ENCODE data around the gene TTC21B.
"Not testable (repeated sequence)": the region's sequence is repeated elsewhere in the genome, so short reads cannot be mapped to it uniquely, and the experiment has no call there.

Gene TTC21B

DNA sequence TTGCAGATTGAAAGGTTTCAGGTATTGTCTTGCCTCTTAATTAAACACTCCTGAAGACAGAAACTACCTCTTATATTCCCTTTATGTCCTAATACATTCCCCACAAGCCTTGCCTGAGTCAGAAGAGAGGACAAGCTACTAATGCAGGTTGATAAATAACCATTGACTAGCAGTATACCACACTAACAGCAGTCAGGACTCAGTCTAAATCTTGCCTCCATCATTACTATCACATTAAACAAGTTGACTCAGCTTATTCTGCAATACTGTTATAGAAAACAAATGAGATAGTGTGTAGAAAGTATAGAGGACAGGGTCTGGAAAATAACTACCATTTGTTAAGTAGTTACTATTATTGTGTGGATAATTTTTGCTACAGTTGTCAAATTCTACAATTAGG, 63.8 kb downstream of the TTC21B start:
- in situ Hi-C loops (cut with MboI; ENCODE audit: low sequenced_read_pairs): loop anchor here (25.0 kb wide), 1 partner anchor 502 kb away; no protein-coding TSS in a partner anchor

GRCh38 chr2:165889158-165889557, 64.4 kb downstream of the TTC21B start:
- in situ Hi-C loops (cut with MboI; ENCODE audit: low sequenced_read_pairs): loop anchor here (25.0 kb wide), 1 partner anchor 502 kb away; no protein-coding TSS in a partner anchor

GRCh38 chr2:165888171-165888570, 65.4 kb downstream of the TTC21B start:
- in situ Hi-C loops (cut with MboI; ENCODE audit: low sequenced_read_pairs): loop anchor here (25.0 kb wide), 1 partner anchor 501 kb away; no protein-coding TSS in a partner anchor

DNA sequence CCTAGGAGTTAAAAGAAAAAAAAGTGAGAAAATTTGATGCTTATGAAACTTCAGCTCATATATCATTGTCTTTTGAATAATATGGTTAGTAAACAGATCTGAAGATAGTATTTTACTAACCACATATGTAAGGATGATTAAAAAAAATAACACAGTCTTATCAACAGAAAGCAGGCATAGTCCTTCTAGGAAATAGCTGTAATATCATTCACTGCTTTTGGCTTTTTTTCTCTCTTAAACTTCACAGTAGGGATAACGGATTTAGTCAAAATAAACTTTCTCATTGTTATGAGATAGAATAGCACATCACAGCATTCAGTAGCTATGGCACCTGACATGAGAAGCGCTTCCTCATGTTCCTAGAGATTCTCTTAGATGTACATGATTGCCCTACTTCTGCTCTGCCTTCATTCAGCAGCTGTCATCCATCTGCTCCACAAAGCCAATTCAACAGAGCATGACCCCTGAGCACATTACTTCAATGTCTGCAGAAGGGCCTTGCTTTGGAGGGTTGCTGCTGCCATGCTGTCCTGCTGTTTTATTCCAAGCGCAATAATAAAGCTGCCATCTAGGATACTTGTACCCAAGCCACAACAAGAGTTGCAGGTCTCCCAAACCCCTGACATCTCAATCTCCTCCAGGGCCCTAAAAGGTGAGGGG, 67.0 kb downstream of the TTC21B start:
- in situ Hi-C loops (cut with MboI; ENCODE audit: low sequenced_read_pairs): loop anchor here (25.0 kb wide), 1 partner anchor 499 kb away; no protein-coding TSS in a partner anchor

- in situ Hi-C loops (cut with MboI; ENCODE audit: low sequenced_read_pairs): loop anchor here (25.0 kb wide), 1 partner anchor 491 kb away; no protein-coding TSS in a partner anchor
Observed at GRCh38 chr2:165877565-165878550, 75.7 kb downstream of the TTC21B start.

- in situ Hi-C loops (cut with MboI; ENCODE audit: low sequenced_read_pairs): loop anchor here (25.0 kb wide), 1 partner anchor 489 kb away; no protein-coding TSS in a partner anchor
Observed at GRCh38 chr2:165876712-165877111, 76.9 kb downstream of the TTC21B start.

DNA sequence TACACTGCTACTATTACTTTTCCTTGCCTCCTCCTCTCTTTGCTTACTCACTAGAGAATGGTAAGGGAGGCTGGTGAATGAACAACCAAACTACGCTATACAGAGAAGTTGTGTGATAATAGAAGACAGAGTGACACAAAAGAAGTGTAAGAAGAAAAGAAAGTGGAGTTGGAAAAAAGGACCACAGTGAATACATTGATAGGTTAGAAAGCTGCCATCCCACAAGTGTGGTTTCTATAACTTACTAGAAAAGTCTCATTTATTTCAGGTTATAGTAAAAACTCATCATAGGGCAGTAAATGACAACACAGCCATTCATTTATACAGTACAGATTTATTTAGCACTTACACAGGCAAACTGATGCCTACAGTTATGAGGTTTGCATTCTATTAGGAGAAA, 77.3 kb downstream of the TTC21B start:
- in situ Hi-C loops (cut with MboI; ENCODE audit: low sequenced_read_pairs): loop anchor here (25.0 kb wide), 1 partner anchor 489 kb away; no protein-coding TSS in a partner anchor

DNA sequence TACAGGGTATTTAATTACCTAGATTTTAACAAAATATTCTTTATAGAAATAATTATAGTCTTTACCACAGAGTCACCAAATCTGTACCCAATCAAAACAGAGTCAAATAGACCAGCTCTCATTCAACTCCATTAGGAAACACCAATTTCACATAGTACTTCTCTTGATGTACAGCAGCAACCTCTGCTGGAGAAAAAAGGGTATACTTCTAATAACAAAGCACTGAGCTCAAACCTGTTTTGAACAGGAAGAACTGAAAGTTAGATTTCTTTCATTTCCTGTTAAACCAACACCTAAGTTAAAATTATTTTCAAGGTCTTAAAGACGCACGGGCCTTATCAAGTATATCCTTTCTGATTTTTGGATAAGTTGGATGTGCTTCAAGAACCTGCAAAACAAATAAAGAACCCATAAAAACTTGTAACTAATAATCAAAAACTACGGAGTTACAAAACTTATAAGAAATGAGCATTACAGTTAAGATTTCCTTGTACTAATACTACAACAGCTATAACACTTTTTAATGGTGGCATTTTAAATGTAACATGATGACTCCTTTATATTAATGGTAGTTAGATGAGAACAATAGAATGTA, 79.0 kb downstream of the TTC21B start:
- in situ Hi-C loops (cut with MboI; ENCODE audit: low sequenced_read_pairs): loop anchor here (25.0 kb wide), 1 partner anchor 487 kb away; no protein-coding TSS in a partner anchor

- in situ Hi-C loops (cut with MboI; ENCODE audit: low sequenced_read_pairs): no loop called here
Observed at GRCh38 chr2:165872101-165872791, 81.3 kb downstream of the TTC21B start.

GRCh38 chr2:165871025-165871424, 82.6 kb downstream of the TTC21B start:
- in situ Hi-C loops (cut with MboI; ENCODE audit: low sequenced_read_pairs): no loop called here

DNA sequence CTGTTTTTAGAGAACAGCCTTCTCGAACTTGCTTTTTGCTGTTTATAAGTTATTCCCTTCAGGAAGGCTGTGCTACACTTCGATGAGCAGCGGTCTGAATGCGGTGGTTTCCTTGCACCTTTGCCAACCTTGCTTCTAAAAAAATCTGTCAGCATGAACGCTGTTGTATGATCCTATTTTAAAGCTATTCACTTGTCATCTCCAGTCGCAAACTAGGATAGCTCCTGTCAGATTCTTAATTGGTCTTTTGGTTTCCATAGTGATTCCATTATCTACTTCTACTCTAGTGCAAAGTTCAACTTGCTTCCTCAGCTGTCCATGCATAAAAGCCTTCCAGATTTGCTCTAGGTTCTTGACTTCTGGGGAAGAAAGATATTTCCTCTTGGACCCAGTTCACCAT, 83.2 kb downstream of the TTC21B start:
- in situ Hi-C loops (cut with MboI; ENCODE audit: low sequenced_read_pairs): no loop called here

DNA sequence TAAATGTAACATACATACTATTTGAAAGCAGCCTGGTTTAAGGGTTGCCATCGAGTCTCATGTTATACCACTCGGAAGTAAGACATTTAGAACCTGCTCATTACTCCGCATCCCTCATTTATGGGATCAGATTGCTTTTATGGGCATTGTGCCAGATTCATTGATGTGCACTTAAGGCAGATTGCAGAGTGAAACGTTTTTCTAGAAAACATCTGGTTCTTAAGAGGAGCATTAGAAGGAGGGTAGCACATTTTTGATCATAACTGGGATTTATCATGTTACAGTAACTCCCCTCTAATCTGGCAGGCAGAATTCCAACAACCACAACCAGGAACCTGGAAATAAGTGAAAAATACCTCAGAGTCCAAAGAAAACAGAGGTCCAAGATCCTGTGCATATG, 85.4 kb downstream of the TTC21B start:
- in situ Hi-C loops (cut with MboI; ENCODE audit: low sequenced_read_pairs): no loop called here

DNA sequence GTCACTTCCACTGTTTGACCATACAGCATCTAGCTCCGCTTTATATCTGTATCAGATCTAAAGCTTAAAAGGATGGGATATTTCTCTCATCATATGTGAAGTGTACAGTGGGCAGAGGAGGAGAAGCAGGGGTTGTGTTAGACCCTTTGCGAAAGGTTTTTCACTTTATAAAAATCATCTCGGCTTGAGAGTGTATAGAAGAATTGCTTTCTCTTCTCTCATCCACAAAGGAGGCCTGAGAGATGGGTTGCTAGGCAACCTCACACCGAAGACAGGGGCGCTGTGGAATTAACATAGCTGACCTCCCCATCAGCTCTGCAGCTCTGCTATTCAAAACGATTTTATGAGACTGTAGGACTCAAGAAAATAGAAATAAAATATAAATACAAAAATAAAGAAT, 89.3 kb downstream of the TTC21B start:
- in situ Hi-C loops (cut with MboI; ENCODE audit: low sequenced_read_pairs): no loop called here

DNA sequence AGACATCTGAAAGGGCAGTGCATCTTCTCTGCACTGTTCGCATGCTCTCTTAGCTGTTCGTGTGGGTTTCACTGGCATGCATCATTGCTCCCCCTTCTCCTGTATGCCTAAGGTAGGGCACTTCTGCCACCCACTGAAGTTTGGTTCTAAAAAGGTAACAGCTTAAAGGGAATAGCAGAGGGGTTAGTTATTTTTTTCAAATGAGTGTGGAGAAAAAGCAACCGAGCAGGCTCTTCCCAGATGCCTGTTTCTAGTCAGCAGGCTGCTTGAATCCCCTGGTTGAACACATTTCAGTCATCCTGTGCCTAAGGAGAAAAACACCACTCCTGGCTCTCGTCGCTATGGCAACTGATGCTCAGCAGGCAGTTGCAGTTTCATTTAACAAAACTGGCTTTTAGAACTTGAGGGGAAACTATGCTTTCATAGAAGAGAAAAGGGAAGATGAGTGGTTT, 89.7 kb downstream of the TTC21B start:
- in situ Hi-C loops (cut with MboI; ENCODE audit: low sequenced_read_pairs): no loop called here

DNA sequence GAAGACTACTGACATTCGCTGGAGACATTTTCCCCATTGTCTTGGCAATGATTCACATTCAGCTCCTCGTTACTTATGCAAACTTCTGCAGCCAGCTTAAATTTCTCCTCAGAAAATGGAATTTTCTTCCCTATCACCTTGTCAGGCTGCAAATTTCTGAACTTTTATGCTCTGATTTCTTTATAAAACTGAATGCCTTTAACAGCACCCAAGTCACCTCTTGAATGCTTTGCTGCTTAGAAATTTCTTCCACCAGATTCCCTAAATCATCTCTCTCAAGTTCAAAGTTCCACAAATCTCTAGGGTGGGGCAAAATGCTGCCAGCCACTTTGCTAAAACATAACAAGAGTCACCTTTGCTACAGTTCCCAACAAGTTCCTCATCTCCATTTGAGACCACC, 92.5 kb downstream of the TTC21B start:
- in situ Hi-C loops (cut with MboI; ENCODE audit: low sequenced_read_pairs): not testable (repeated sequence)

DNA sequence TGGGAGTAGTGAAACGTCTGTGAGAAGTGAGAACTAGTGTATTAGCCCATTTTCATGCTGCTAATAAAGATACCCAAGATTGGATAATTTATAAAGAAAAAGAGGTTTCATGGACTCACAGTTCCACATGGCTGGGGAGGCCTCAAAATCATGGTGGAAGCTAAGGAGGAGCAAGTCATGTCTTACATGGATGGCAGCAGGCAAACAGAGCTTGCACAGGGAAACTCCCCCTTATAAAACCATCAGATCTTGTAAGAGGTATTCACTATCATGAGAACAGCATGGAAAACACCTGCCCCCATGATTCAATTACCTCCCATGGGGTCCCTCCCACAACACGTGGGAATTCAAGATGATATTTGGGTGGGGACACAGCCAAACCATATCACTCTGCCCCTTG, 93.9 kb downstream of the TTC21B start:
- in situ Hi-C loops (cut with MboI; ENCODE audit: low sequenced_read_pairs): not testable (repeated sequence)

DNA sequence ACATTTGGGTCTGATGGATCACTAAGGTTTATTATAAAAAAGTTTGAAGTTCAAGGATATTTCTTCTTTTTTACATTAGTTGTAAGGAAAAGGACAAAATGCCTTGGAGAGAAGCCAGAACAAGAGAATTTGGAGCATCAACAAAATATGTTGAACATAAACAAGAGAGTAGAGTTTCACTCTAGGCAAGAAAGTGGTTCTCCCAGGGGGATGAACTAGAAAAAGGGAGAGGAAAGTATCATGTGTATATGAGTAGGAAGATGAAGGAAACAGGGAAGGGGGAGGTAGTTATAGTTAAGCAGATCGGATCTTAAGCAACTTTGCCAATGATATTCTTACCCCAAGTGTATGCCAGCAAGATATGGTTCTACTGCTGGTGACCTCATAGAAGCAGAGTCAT, 95.7 kb downstream of the TTC21B start:
- in situ Hi-C loops (cut with MboI; ENCODE audit: low sequenced_read_pairs): no loop called here

- in situ Hi-C loops (cut with MboI; ENCODE audit: low sequenced_read_pairs): no loop called here
Observed at GRCh38 chr2:165852394-165852793, 101.2 kb downstream of the TTC21B start.

DNA sequence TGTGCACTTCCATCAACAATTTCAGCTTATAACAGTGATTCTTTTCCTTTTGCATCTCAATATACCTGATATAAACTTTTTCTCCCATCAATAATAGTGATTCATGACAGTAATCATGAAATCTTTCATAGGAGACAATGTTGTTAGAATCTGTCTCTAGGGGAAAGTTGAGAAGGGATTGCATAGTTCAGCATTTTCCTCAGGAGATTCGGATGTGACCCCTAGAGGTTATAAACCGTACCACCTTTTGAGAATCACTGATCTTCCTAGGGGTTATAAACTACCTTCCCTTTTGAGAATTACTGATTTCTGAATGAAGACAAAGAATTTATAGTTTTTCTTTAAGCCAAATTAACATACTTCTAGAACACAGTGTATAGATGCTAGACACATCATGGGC, 106.6 kb downstream of the TTC21B start:
- in situ Hi-C loops (cut with MboI; ENCODE audit: low sequenced_read_pairs): no loop called here

- in situ Hi-C loops (cut with MboI; ENCODE audit: low sequenced_read_pairs): no loop called here
Observed at GRCh38 chr2:165846056-165846455, 107.5 kb downstream of the TTC21B start.

Measured in HL-60/S4 treated with phorbol 12-myristate 13-acetate at 8.2 ng/mL for 4 days and 3 days (cell line).